B cell (primary cell): Measurements from ENCODE around the gene MRPL33.

Experiments
- CTCF ChIP-seq: fragments of 200-600 bp; IDR thresholded peaks from one replicate; pipeline ENCODE4 v1.8.0; 2022; ENCODE audit warnings: antibody characterized with exemption, mild to moderate bottlenecking
- EZH2 ChIP-seq: IDR thresholded peaks from 2 replicates; pipeline ENCODE4 v1.6.1; 2012; ENCODE audit warnings: borderline replicate concordance, low read depth, mild to moderate bottlenecking, moderate library complexity, low read length; ENCODE audit not compliant: insufficient read depth, poor library complexity, severe bottlenecking

- TF ChIP-seq CTCF (no peak), EZH2 (no peak)
Observed at GRCh38 chr2:27823135-27823534, 51.6 kb downstream of the MRPL33 start.
